Lung (tissue), 12 donors: Measurements from ENCODE around the gene DPH6. TPM values are rescaled to one million over a fixed set of nuclear protein-coding genes. Genes with fewer than 3 reads are reported as not detected.

Source experiments
- ATAC-seq: fragments of 200-7000 bp; cut with Tn5 transposase; one replicate; pipeline ENCODE4 v1.9.1; 2020; ENCODE audit warnings: moderate number of reproducible peaks; ENCODE audit not compliant: insufficient read depth, low FRiP score
- DNase-seq, 3 donors: peaks; one replicate each; pipeline ENCODE4 v3.0.0-alpha.2; 2013 to 2017
- H3K27ac ChIP-seq, 2 donors: one replicate each; pipeline ENCODE4 v1.5.1; 2013; ENCODE audit warnings: mild to moderate bottlenecking in 2 of 2, moderate library complexity in 2 of 2, control low read depth in 1 of 2, inconsistent platforms in 1 of 2, low read depth in 1 of 2, low read length in 1 of 2
- H3K27me3 ChIP-seq, 3 donors: one replicate each; pipeline ENCODE4 v1.5.1; 2013; ENCODE audit warnings: low read length in 2 of 3; ENCODE audit not compliant: control insufficient read depth in 3 of 3, insufficient read depth in 3 of 3
- H3K36me3 ChIP-seq, 4 donors: one replicate each; pipeline ENCODE4 v1.5.1; 2013; ENCODE audit warnings: low read length in 4 of 4, mild to moderate bottlenecking in 1 of 4, moderate library complexity in 1 of 4; ENCODE audit not compliant: control insufficient read depth in 4 of 4, insufficient read depth in 4 of 4
- H3K4me1 ChIP-seq, 5 donors: one replicate each; pipeline ENCODE4 v1.5.1; 2013; ENCODE audit warnings: low read length in 5 of 5, mild to moderate bottlenecking in 2 of 5, moderate library complexity in 1 of 5; ENCODE audit not compliant: control insufficient read depth in 5 of 5, insufficient read depth in 5 of 5
- H3K4me3 ChIP-seq: one replicate; pipeline ENCODE4 v1.5.1; 2013; ENCODE audit warnings: mild to moderate bottlenecking, control low read depth, moderate library complexity
- H3K9ac ChIP-seq, 2 donors: one replicate each; pipeline ENCODE4 v1.5.1; 2013; ENCODE audit warnings: low read length in 2 of 2, control low read depth in 1 of 2; ENCODE audit not compliant: insufficient read depth in 1 of 2
- H3K9me3 ChIP-seq, 4 donors: one replicate each; pipeline ENCODE4 v1.5.1; 2013; ENCODE audit warnings: low read length in 3 of 4, mild to moderate bottlenecking in 1 of 4, moderate library complexity in 1 of 4; ENCODE audit not compliant: control insufficient read depth in 4 of 4, insufficient read depth in 3 of 4
- CTCF ChIP-seq: IDR thresholded peaks from 2 replicates; pipeline ENCODE4 v1.5.1; 2012; ENCODE audit warnings: mild to moderate bottlenecking; ENCODE audit errors: control extremely low read depth, extremely low read depth
- WGBS, 2 donors: extraction: QIAGEN DNeasy Blood & Tissue Kit; methylation state at CpG; one replicate each; pipeline ENCODE4 v1.1.7; 2013; 5-methylcytosine and 5-hydroxymethylcytosine counted together
- polyA plus RNA-seq, 2 donors: library from polyadenylated mRNA; stranded (reverse); fragments of 200-250 nt; gene quantifications; one replicate each; pipeline ENCODE4 v1.2.1, GENCODE V29; 2013
- total RNA-seq, 2 donors: library from RNA; depleted of rRNA in 1 of 2; stranded (reverse); fragments of >200 nt in 1 of 2; gene quantifications; one replicate each; pipeline ENCODE4 v1.2.1, GENCODE V29; 2014 to 2021
- donor health status: control.
- donor health status: control.
- donor health status: Bipolar disorder and iron deficiency.
- donor health status: healthy.
- donor health status: DM: yes; HTN: yes; CAD: no.

DPH6 gene
- total and polyA plus RNA-seq, 4 donors: 5.5 to 55.1 (median 14.8) TPM

GRCh38 chr15:35490511-35490910 lies 55.5 kb downstream of the DPH6 start:
- 88 to 89% methylated on average over 4 of the region's 4 CpGs for WGBS, 2 donors
- ATAC-seq: no peak
- TF ChIP-seq CTCF: no peak
- Histone ChIP-seq H3K9ac (no peak overlapping the region), H3K27me3 (no peaks in the 10 kb centered on the region), H3K4me1 (no peaks in the 10 kb centered on the region), H3K9me3 (peaks cover 0 to 8% (median 0%) of the 10 kb centered on the region in 4 donors), H3K36me3 (peaks cover 0 to 6% (median under 1%) of the 10 kb centered on the region in 4 donors), H3K4me3 (no peak overlapping the region), H3K27ac (no peak overlapping the region)
- peak in 2 of 3 donors; percentile 45 to 55 for DNase-seq

DNA sequence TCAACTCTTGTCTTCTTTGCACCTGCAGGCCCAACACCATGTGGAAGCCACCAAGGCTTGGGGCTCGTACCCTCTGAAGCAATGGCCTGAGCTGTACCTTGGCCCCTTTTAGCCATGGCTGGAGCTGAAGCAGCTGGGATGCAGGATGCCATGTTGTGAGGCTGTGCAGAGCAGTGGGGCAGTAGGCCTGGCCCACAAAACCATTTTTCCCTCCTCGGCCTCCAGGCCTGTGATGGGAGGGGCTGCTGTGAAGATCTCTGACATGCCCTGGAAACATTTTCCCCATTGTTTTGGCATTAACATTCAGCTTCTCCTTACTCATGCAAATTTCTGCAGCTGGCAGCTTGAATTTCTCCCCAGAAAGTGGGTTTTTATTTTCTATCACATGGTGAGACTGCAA lies 58.5 kb downstream of the DPH6 start:
- H3K27ac ChIP-seq: no peak overlapping the region
- peaks cover 0 to 10% (median 0%) of the 10 kb centered on the region in 4 donors for H3K9me3 ChIP-seq
- no peak overlapping the region for H3K4me3 ChIP-seq
- H3K36me3 ChIP-seq: peaks cover 0 to 6% (median 2%) of the 10 kb centered on the region in 4 donors
- no peak for TF ChIP-seq CTCF
- H3K9ac ChIP-seq: no peak overlapping the region
- H3K27me3 ChIP-seq: no peaks in the 10 kb centered on the region
- DNase-seq (no peak), ATAC-seq (no peak)
- WGBS, 2 donors: 98 to 100% methylated on average over 2 of the region's 2 CpGs
- no peaks in the 10 kb centered on the region for H3K4me1 ChIP-seq

DNA sequence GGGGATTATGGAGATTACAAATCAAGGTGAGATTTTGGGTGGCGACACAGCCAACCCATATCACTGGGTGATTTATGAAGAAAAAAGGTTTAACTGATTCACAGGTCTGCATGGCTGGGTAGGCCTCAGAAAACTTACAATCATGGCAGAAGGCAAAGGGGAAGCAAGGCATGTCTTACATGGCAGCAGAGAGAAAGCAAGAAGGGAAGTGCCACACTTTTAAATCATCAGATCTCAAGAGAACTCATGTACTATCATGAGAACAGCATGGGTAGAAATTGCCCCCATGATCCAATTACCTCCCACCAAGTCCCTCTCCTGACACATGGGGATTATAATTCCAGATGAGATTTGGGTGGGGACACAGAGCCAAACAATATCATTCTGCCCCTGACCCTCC lies 59.7 kb downstream of the DPH6 start:
- Histone ChIP-seq H3K27me3 (no peaks in the 10 kb centered on the region), H3K4me3 (no peak overlapping the region), H3K4me1 (no peaks in the 10 kb centered on the region), H3K27ac (no peak overlapping the region), H3K36me3 (peaks cover 0 to 6% (median 2%) of the 10 kb centered on the region in 4 donors), H3K9ac (no peak overlapping the region), H3K9me3 (peaks cover 0 to 10% (median 0%) of the 10 kb centered on the region in 4 donors)
- WGBS, 2 donors: 97 to 100% methylated on average over 1 of the region's 1 CpG
- DNase-seq (no peak), ATAC-seq (no peak)
- TF ChIP-seq CTCF: no peak

DNA sequence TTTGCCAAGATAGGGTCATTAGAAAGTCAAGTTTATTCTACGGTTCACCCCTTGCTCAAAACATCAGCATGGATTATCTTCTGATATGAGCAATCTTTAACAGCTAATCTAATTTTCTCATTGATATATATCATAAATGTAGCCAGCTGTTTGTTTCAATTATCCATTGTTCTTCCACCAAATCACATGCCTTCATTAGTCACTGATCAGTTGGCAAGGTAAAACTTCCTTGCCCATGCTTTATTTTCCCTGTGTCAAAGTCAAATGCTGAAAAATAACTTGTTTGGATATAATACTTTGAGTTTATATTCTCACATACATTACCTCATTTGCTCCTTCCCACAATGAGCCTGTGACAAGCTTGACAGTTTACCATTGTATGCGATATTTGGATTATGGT lies 60.6 kb downstream of the DPH6 start:
- no peak for ATAC-seq
- H3K4me1 ChIP-seq: no peaks in the 10 kb centered on the region
- WGBS, 2 donors: 90 to 93% methylated on average over 2 of the region's 2 CpGs
- H3K9me3 ChIP-seq: peaks cover 0 to 10% (median 0%) of the 10 kb centered on the region in 4 donors
- no peak overlapping the region for H3K9ac ChIP-seq
- no peak for DNase-seq
- H3K27me3 ChIP-seq: no peaks in the 10 kb centered on the region
- no peak for TF ChIP-seq CTCF
- no peak overlapping the region for H3K27ac ChIP-seq
- no peak overlapping the region for H3K4me3 ChIP-seq
- peaks cover 0 to 6% (median 2%) of the 10 kb centered on the region in 4 donors for H3K36me3 ChIP-seq
